Measurements from ENCODE around the gene BLVRB. TPM values are rescaled to one million over a fixed set of nuclear protein-coding genes. Genes with fewer than 3 reads are reported as not detected.
"Not testable (repeated sequence)": the region's sequence is repeated elsewhere in the genome, so short reads cannot be mapped to it uniquely, and the experiment has no call there.

The BLVRB gene
- polyA plus RNA-seq, 2 of the 4 experiments (the other 2 are of a cell fraction) = 202 to 280 TPM

DNA sequence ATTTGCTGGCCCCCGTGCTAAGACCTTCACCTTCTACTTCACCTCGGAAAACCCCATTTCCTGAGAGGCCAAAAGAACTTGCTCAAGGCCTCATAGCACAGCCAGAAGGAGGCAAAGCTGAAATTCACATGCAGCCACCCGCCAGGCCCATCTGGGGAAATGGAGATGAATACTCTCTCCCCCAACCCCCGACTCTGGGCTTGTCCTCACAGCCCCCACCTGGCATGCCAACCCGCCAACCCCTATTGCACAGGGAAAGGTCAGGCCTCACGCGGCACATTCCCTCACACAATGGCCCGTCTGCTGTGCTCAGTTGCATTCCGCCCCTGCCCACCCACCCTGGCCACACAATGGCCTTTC lies 55.5 kb downstream of the BLVRB start:
- CTCF ChIA-PET = interaction anchor here (1.2 to 26.4 kb wide), 4 partner anchors 8 to 120 kb away, joined by 3 to 950 read pairs (median 126); partner anchors contain the start of genes BLVRB, PRX, SERTAD1 and SERTAD3
- H3K4me3 ChIP-seq = no peak overlapping the region
- FAIRE-seq (no peak), DNase-seq (ENCODE audit: low read depth in 1 of 2, low spot score in 1 of 2) (no peak), ATAC-seq (no peak)
- peaks cover 12% of the 10 kb centered on the region; the same call in 1 of the 3 replicates for H3K4me1 ChIP-seq
- no peak overlapping the region for H3K27ac ChIP-seq
- H3K4me2 ChIP-seq = no peak overlapping the region
- POLR2A ChIA-PET = interaction anchor here (1.8 to 2.8 kb wide), 2 partner anchors 11 to 16 kb away, joined by 7 to 12 read pairs; partner anchors contain the start of gene SERTAD1
- no peaks in the 10 kb centered on the region for H3K9me3 ChIP-seq
- 77% methylated on average over 9 of the region's 9 CpGs for WGBS (ENCODE audit: missing lambda C conversion rate)
- TF ChIP-seq PHF8 (IDR thresholded peaks at IDR 0.05; ENCODE audit: borderline replicate concordance, low read depth) (no peak), ZSCAN20 (CRISPR knock-in tag; IDR thresholded peaks at IDR 0.05) (no peak), ESRRA (IDR thresholded peaks at IDR 0.05; ENCODE audit: borderline replicate concordance, low read length) (no peak), JUN (IDR thresholded peaks at IDR 0.05) (no peak), RFX5 (IDR thresholded peaks at IDR 0.05) (no peak)
- TF ChIP-seq, protein P1, sequence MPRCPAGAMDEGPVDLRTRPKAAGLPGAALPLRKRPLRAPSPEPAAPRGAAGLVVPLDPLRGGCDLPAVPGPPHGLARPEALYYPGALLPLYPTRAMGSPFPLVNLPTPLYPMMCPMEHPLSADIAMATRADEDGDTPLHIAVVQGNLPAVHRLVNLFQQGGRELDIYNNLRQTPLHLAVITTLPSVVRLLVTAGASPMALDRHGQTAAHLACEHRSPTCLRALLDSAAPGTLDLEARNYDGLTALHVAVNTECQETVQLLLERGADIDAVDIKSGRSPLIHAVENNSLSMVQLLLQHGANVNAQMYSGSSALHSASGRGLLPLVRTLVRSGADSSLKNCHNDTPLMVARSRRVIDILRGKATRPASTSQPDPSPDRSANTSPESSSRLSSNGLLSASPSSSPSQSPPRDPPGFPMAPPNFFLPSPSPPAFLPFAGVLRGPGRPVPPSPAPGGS (IDR thresholded peaks at IDR 0.05) = no peak
- TF ChIP-seq, protein P2, sequence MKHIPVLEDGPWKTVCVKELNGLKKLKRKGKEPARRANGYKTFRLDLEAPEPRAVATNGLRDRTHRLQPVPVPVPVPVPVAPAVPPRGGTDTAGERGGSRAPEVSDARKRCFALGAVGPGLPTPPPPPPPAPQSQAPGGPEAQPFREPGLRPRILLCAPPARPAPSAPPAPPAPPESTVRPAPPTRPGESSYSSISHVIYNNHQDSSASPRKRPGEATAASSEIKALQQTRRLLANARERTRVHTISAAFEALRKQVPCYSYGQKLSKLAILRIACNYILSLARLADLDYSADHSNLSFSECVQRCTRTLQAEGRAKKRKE (CRISPR knock-in tag; IDR thresholded peaks at IDR 0.05; ENCODE audit: low read depth) = no peak
- TF ChIP-seq, protein P3, sequence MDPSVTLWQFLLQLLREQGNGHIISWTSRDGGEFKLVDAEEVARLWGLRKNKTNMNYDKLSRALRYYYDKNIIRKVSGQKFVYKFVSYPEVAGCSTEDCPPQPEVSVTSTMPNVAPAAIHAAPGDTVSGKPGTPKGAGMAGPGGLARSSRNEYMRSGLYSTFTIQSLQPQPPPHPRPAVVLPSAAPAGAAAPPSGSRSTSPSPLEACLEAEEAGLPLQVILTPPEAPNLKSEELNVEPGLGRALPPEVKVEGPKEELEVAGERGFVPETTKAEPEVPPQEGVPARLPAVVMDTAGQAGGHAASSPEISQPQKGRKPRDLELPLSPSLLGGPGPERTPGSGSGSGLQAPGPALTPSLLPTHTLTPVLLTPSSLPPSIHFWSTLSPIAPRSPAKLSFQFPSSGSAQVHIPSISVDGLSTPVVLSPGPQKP (IDR thresholded peaks at IDR 0.05; ENCODE audit: low read depth, low read length) = no peak
- TF ChIP-seq, protein P4, sequence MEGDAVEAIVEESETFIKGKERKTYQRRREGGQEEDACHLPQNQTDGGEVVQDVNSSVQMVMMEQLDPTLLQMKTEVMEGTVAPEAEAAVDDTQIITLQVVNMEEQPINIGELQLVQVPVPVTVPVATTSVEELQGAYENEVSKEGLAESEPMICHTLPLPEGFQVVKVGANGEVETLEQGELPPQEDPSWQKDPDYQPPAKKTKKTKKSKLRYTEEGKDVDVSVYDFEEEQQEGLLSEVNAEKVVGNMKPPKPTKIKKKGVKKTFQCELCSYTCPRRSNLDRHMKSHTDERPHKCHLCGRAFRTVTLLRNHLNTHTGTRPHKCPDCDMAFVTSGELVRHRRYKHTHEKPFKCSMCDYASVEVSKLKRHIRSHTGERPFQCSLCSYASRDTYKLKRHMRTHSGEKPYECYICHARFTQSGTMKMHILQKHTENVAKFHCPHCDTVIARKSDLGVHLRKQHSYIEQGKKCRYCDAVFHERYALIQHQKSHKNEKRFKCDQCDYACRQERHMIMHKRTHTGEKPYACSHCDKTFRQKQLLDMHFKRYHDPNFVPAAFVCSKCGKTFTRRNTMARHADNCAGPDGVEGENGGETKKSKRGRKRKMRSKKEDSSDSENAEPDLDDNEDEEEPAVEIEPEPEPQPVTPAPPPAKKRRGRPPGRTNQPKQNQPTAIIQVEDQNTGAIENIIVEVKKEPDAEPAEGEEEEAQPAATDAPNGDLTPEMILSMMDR (IDR thresholded peaks at IDR 0.05) = no peak
- TF ChIP-seq, protein P5, sequence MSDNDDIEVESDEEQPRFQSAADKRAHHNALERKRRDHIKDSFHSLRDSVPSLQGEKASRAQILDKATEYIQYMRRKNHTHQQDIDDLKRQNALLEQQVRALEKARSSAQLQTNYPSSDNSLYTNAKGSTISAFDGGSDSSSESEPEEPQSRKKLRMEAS (IDR thresholded peaks at IDR 0.05) = no peak

DNA sequence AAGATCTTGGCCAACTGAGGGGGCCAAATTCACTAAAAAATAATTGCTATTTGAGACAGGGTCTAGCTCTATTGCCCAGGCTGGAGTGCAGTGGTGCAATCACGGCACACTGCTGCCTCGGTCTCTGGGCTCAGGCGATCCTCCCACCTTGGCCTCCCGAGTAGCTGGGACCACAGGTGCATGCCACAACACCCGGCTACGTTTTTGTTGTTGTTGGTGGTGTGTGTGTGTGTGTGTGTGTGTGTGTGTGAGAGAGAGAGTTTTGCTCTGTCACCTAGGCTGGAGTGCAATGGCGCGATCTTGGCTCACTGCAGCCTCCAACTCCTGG lies 57.0 kb downstream of the BLVRB start:
- POLR2A ChIA-PET = interaction anchor here (3.1 kb wide), 1 partner anchor 12 kb away, joined by 16 read pairs; no protein-coding TSS in a partner anchor
- FAIRE-seq; H3K9me3 ChIP-seq; ATAC-seq; DNase-seq (ENCODE audit: low read depth in 1 of 2, low spot score in 1 of 2); H3K4me3 ChIP-seq; H3K27ac ChIP-seq; H3K4me2 ChIP-seq: not testable (repeated sequence)
- CTCF ChIA-PET = interaction anchor here (0.8 to 14.6 kb wide), 11 partner anchors 9 to 226 kb away, joined by 3 to 240 read pairs (median 5); partner anchors contain the start of genes PRX and SERTAD1
- 75% methylated on average over 8 of the region's 8 CpGs for WGBS (ENCODE audit: missing lambda C conversion rate)
- peaks cover 16% of the 10 kb centered on the region; the same call in 2 of the 3 replicates for H3K4me1 ChIP-seq

DNA sequence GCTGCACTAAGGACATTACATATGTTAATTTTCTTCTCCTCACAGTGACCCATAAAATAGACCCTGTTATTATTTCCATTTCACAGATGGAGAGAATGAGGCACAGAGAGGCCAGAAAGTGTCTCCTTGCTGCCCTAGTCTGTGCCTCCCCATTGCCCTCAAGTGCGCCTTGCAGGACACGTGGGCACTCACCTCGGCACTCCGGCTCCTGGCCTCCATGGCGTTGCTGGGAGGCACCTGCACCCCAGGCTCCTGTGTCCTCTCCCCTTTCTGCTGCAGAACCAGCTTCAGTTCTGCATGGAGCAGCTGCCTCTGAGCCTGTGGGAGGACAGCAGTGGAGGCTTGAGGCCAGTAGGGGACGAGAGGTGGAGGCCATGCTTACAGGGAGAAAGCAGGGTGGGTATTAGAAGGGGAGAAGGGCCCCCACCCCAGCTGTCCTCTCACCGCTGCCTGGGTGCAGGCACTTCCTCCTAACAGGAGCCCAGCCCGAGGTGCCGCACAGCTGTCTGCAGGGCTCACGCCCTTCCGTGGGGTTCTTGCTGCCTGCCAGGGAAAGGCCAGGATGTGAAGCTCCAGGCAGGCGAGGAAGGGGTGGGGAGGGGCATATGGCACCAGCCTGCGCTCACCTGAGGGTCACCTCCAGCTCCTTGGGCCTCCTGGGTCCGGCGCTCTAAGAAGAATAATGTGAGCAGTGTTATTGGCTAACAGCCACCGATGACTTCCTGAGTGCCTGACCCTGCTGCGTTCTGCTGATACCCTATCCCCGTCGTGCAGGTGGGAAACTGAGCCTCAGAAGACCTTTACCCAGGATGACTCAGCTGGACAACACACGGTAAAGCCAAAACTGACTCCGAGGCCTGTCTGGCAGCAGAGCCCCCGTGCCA lies 57.6 kb downstream of the BLVRB start:
- no peak overlapping the region for H3K27ac ChIP-seq
- POLR2A ChIA-PET = interaction anchor here (0.6 to 3.1 kb wide), 3 partner anchors 13 to 37 kb away, joined by 3 to 16 read pairs (median 3); partner anchors contain the start of gene SERTAD1
- H3K4me1 ChIP-seq = peaks cover 19% of the 10 kb centered on the region
- no peak overlapping the region for H3K4me2 ChIP-seq
- no peak overlapping the region for H3K4me3 ChIP-seq
- H3K9me3 ChIP-seq = no peaks in the 10 kb centered on the region
- no peak for FAIRE-seq
- no peak for ATAC-seq
- WGBS (ENCODE audit: missing lambda C conversion rate) = 77% methylated on average over 22 of the region's 22 CpGs
- DNase-seq (ENCODE audit: low read depth in 1 of 2, low spot score in 1 of 2) = no peak
- CTCF ChIA-PET = interaction anchor here (0.8 to 14.6 kb wide), 11 partner anchors 10 to 226 kb away, joined by 3 to 240 read pairs (median 5); partner anchors contain the start of genes PRX and SERTAD1
- TF ChIP-seq TFCP2L1 (CRISPR knock-in tag; IDR thresholded peaks at IDR 0.05) = no peak
- no peak for TF ChIP-seq EHF (CRISPR knock-in tag; IDR thresholded peaks at IDR 0.05)
- TF ChIP-seq ZC3H11A (IDR thresholded peaks at IDR 0.05) = no peak
- TF ChIP-seq HOXB5 (CRISPR knock-in tag; IDR thresholded peaks at IDR 0.05) = no peak
- no peak for TF ChIP-seq NFE2L2 (conservative IDR thresholded peaks at IDR 0.05; ENCODE audit: low read length)
- no peak for TF ChIP-seq KDM1A (IDR thresholded peaks at IDR 0.05; ENCODE audit: low read depth)
- no peak for TF ChIP-seq JUNB (IDR thresholded peaks at IDR 0.05)
- TF ChIP-seq, protein P5 (IDR thresholded peaks at IDR 0.05) = no peak
- TF ChIP-seq, protein P3 (IDR thresholded peaks at IDR 0.05; ENCODE audit: low read depth, low read length) = no peak
- TF ChIP-seq FOSL2 (IDR thresholded peaks at IDR 0.05) = no peak
- no peak for TF ChIP-seq FOSL2 (CRISPR knock-in tag; IDR thresholded peaks at IDR 0.05)
- TF ChIP-seq, protein P6, sequence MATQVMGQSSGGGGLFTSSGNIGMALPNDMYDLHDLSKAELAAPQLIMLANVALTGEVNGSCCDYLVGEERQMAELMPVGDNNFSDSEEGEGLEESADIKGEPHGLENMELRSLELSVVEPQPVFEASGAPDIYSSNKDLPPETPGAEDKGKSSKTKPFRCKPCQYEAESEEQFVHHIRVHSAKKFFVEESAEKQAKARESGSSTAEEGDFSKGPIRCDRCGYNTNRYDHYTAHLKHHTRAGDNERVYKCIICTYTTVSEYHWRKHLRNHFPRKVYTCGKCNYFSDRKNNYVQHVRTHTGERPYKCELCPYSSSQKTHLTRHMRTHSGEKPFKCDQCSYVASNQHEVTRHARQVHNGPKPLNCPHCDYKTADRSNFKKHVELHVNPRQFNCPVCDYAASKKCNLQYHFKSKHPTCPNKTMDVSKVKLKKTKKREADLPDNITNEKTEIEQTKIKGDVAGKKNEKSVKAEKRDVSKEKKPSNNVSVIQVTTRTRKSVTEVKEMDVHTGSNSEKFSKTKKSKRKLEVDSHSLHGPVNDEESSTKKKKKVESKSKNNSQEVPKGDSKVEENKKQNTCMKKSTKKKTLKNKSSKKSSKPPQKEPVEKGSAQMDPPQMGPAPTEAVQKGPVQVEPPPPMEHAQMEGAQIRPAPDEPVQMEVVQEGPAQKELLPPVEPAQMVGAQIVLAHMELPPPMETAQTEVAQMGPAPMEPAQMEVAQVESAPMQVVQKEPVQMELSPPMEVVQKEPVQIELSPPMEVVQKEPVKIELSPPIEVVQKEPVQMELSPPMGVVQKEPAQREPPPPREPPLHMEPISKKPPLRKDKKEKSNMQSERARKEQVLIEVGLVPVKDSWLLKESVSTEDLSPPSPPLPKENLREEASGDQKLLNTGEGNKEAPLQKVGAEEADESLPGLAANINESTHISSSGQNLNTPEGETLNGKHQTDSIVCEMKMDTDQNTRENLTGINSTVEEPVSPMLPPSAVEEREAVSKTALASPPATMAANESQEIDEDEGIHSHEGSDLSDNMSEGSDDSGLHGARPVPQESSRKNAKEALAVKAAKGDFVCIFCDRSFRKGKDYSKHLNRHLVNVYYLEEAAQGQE (IDR thresholded peaks at IDR 0.05) = no peak

All from A549 (cell line).